ENCODE results near the gene CADM3. TPM values are rescaled to one million over a fixed set of nuclear protein-coding genes. Genes with fewer than 3 reads are reported as not detected.

CADM3 gene
- total RNA-seq, 4 donors from 2014 or later, result 0.19 to 9.2 (median 3.3) TPM

- DNase-seq, result no peak
- Histone ChIP-seq H3K4me1 (no peaks in the 10 kb centered on the region), H3K36me3 (no peaks in the 10 kb centered on the region), H3K4me3 (no peak overlapping the region), H3K27me3 (peaks cover 0 to 14% (median 0%) of the 10 kb centered on the region in 4 donors), H3K9me3 (no peaks in the 10 kb centered on the region), H3K27ac (no peak overlapping the region)
- TF ChIP-seq POLR2A (IDR thresholded peaks at IDR 0.05), result no peak
- no peak for TF ChIP-seq CTCF (IDR thresholded peaks at IDR 0.05)
- WGBS, 2 donors, result 34 to 55% methylated on average over 3 of the region's 3 CpGs
- intact Hi-C loops (cut with DNase I), result loop anchor here (10.0 kb wide), 1 partner anchor 58 kb away; the partner anchor contains the start of gene ACKR1
These were observed 24.4 kb upstream of the CADM3 start for GRCh38 chr1:159146980-159147379.

GRCh38 chr1:159152031-159152430, 19.4 kb upstream of the CADM3 start:
- TF ChIP-seq CTCF (IDR thresholded peaks at IDR 0.05) (no peak), POLR2A (IDR thresholded peaks at IDR 0.05) (no peak)
- Histone ChIP-seq H3K27ac (no peak overlapping the region), H3K4me1 (no peaks in the 10 kb centered on the region), H3K36me3 (no peaks in the 10 kb centered on the region), H3K9me3 (no peaks in the 10 kb centered on the region), H3K27me3 (peaks cover 0 to 8% (median 0%) of the 10 kb centered on the region in 4 donors), H3K4me3 (no peak overlapping the region)
- no peak for DNase-seq
- intact Hi-C loops (cut with DNase I), result no loop called here
- 64 to 65% methylated on average over 3 of the region's 3 CpGs for WGBS, 2 donors

- H3K9me3 ChIP-seq, result no peaks in the 10 kb centered on the region
- intact Hi-C loops (cut with DNase I), result loop anchor here (5.0 kb wide), 2 partner anchors 36 to 51 kb away; no protein-coding TSS in a partner anchor
- peaks cover 0 to 19% (median 6%) of the 10 kb centered on the region in 3 donors for H3K4me1 ChIP-seq
- peak; percentile 84 to 96 (median 93) for TF ChIP-seq CTCF (IDR thresholded peaks at IDR 0.05)
- TF ChIP-seq POLR2A (IDR thresholded peaks at IDR 0.05), result no peak
- H3K36me3 ChIP-seq, result no peaks in the 10 kb centered on the region
- peak overlapping the region in 3 of 4 donors; percentile 72 to 78 (median 75) for H3K27ac ChIP-seq
- H3K27me3 ChIP-seq, result peaks cover 0 to 55% (median 0%) of the 10 kb centered on the region in 4 donors
- WGBS, 2 donors, result 0 to 1% methylated on average over 4 of the region's 4 CpGs
- DNase-seq, result no peak
- peak overlapping the region in 1 of 4 donors; percentile 13 for H3K4me3 ChIP-seq
These were observed 10.3 kb upstream of the CADM3 start for GRCh38 chr1:159161001-159161718.

GRCh38 chr1:159161719-159162026, 9.7 kb upstream of the CADM3 start:
- no peak for TF ChIP-seq POLR2A (IDR thresholded peaks at IDR 0.05)
- TF ChIP-seq CTCF (IDR thresholded peaks at IDR 0.05), result no peak
- DNase-seq, result no peak
- Histone ChIP-seq H3K4me3 (no peak overlapping the region), H3K27ac (peak overlapping the region in 1 of 4 donors; percentile 75), H3K4me1 (peaks cover 0 to 19% (median 6%) of the 10 kb centered on the region in 3 donors), H3K27me3 (peaks cover 0 to 55% (median 0%) of the 10 kb centered on the region in 4 donors), H3K9me3 (no peaks in the 10 kb centered on the region), H3K36me3 (no peaks in the 10 kb centered on the region)
- intact Hi-C loops (cut with DNase I), result loop anchor here (5.0 kb wide), 2 partner anchors 36 to 51 kb away; no protein-coding TSS in a partner anchor
- WGBS, 2 donors, result 30 to 60% methylated on average over 1 of the region's 1 CpG

GRCh38 chr1:159162516-159163265, 8.7 kb upstream of the CADM3 start:
- Histone ChIP-seq H3K4me3 (no peak overlapping the region), H3K4me1 (peaks cover 0 to 19% (median 6%) of the 10 kb centered on the region in 3 donors), H3K27ac (no peak overlapping the region), H3K36me3 (no peaks in the 10 kb centered on the region), H3K27me3 (peaks cover 0 to 55% (median 0%) of the 10 kb centered on the region in 4 donors), H3K9me3 (no peaks in the 10 kb centered on the region)
- no peak for DNase-seq
- TF ChIP-seq POLR2A (IDR thresholded peaks at IDR 0.05) (no peak), CTCF (IDR thresholded peaks at IDR 0.05) (no peak)
- intact Hi-C loops (cut with DNase I), result loop anchor here (5.0 kb wide), 2 partner anchors 35 to 50 kb away; no protein-coding TSS in a partner anchor
- WGBS, 2 donors, result 47 to 60% methylated on average over 4 of the region's 4 CpGs

Measured in esophagus squamous epithelium (tissue), 5 donors.